ENCODE measurements around the gene SIGLEC14. TPM values are rescaled to one million over a fixed set of nuclear protein-coding genes. Genes with fewer than 3 reads are reported as not detected.

The SIGLEC14 gene
- polyA plus RNA-seq, 1 of the 3 experiments (the other 2 are of a cell fraction) = 0.03 TPM

DNA sequence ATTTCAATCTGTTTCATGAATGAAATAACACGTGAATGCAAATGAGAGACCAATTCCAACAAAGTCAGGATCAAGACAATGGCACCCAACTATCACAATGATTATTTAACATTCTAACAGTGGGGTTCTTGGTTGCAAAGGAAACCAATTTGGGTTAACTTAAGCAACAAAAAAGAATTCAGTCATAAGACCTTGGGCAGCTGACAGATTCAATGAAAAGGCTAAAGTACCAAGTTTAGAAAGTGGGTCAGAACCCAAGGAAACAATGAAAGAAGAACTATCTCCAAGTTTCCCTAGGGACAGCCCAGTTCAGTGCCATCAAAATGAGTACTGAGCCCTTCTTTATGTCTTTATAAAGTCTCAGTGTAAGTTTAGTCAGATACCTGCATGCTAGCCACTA lies 17.5 kb upstream of the SIGLEC14 start:
- Histone ChIP-seq H3K79me2 (ENCODE audit: insufficient read depth) (no peaks in the 10 kb centered on the region), H3F3A (replicated peaks; ENCODE audit: insufficient read depth) (peaks cover under 1% of the 10 kb centered on the region), H3K9ac (no peak overlapping the region), H3K4me2 (no peak overlapping the region), H3K27ac (ENCODE audit: low read depth in 2 of 2, low read length in 1 of 2) (no peak overlapping the region), H3K4me3 (ENCODE audit: low read depth in 2 of 2, low read length in 1 of 2) (no peak overlapping the region), H2AFZ (ENCODE audit: low read depth) (no peak overlapping the region), H3K9me2 (no peaks in the 10 kb centered on the region), H3K4me1 (ENCODE audit: control insufficient read depth in 1 of 2, insufficient read depth in 2 of 2, low read depth in 1 of 2, low read length in 1 of 2) (no peaks in the 10 kb centered on the region), H3K9me3 (no peaks in the 10 kb centered on the region), H3K27me3 (ENCODE audit: insufficient read depth) (peaks cover 12% of the 10 kb centered on the region; the same call in 1 of the 2 replicates), H4K20me1 (ENCODE audit: insufficient read depth) (no peaks in the 10 kb centered on the region), H3K36me3 (replicated peaks in 1 of 2; ENCODE audit: control insufficient read depth in 1 of 2, insufficient read depth in 2 of 2, low read length in 1 of 2) (no peaks in the 10 kb centered on the region)
- ChIA-PET CTCF (interaction anchor here (1.2 to 2.1 kb wide), 2 partner anchors 18 to 191 kb away, joined by 3 to 9 read pairs; no protein-coding TSS in a partner anchor), POLR2A (no interaction called here)
- no peak for DNase-seq
- no peak for TF ChIP-seq RFX5 (IDR thresholded peaks at IDR 0.05; ENCODE audit: low read length)
- TF ChIP-seq EZH2phosphoT487 (IDR thresholded peaks at IDR 0.05; ENCODE audit: borderline replicate concordance, low read depth) = no peak
- TF ChIP-seq TCF12 (IDR thresholded peaks at IDR 0.05) = no peak
- no peak for TF ChIP-seq SIN3A (IDR thresholded peaks at IDR 0.05; ENCODE audit: borderline replicate concordance, low read depth, low read length)
- no peak for TF ChIP-seq JUND (IDR thresholded peaks at IDR 0.05)
- no peak for TF ChIP-seq GATA2 (CRISPR knock-in tag; IDR thresholded peaks at IDR 0.05)
- WGBS (ENCODE audit: low lambda C conversion rate) = 9% methylated on average over 1 of the region's 1 CpG

DNA sequence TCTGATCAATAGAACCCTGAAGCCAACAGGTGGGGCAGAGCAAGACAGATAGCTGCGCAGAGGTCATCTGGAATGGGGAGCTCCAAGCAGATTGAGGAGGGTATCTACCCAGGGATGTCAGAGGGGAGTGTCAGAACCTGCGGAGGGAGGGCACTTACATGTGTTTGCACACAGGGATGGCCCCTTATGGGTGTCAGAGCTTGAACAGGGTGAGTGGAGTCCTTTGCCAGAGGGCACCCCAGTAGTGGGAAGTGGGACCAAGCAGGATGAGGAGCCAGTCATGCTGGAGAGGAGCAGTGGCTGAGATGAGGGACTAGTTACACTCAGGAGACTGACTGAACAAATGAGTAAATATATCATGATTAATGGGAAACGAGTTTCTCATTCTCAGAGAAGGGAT lies 17.0 kb upstream of the SIGLEC14 start:
- Histone ChIP-seq H2AFZ (ENCODE audit: low read depth) (no peak overlapping the region), H3K9me3 (no peaks in the 10 kb centered on the region), H3F3A (replicated peaks; ENCODE audit: insufficient read depth) (no peaks in the 10 kb centered on the region), H3K9me2 (no peaks in the 10 kb centered on the region), H4K20me1 (ENCODE audit: insufficient read depth) (no peaks in the 10 kb centered on the region), H3K79me2 (ENCODE audit: insufficient read depth) (no peaks in the 10 kb centered on the region), H3K27me3 (ENCODE audit: insufficient read depth) (peaks cover 12% of the 10 kb centered on the region; the same call in 1 of the 2 replicates), H3K4me2 (no peak overlapping the region), H3K36me3 (replicated peaks in 1 of 2; ENCODE audit: control insufficient read depth in 1 of 2, insufficient read depth in 2 of 2, low read length in 1 of 2) (no peaks in the 10 kb centered on the region), H3K4me1 (ENCODE audit: control insufficient read depth in 1 of 2, insufficient read depth in 2 of 2, low read depth in 1 of 2, low read length in 1 of 2) (no peaks in the 10 kb centered on the region), H3K27ac (ENCODE audit: low read depth in 2 of 2, low read length in 1 of 2) (no peak overlapping the region), H3K9ac (no peak overlapping the region), H3K4me3 (ENCODE audit: low read depth in 2 of 2, low read length in 1 of 2) (no peak overlapping the region)
- ChIA-PET POLR2A (no interaction called here), CTCF (interaction anchor here (1.2 to 2.1 kb wide), 2 partner anchors 18 to 191 kb away, joined by 3 to 9 read pairs; no protein-coding TSS in a partner anchor)
- WGBS (ENCODE audit: low lambda C conversion rate) = 17% methylated on average over 3 of the region's 3 CpGs
- TF ChIP-seq, protein P1, sequence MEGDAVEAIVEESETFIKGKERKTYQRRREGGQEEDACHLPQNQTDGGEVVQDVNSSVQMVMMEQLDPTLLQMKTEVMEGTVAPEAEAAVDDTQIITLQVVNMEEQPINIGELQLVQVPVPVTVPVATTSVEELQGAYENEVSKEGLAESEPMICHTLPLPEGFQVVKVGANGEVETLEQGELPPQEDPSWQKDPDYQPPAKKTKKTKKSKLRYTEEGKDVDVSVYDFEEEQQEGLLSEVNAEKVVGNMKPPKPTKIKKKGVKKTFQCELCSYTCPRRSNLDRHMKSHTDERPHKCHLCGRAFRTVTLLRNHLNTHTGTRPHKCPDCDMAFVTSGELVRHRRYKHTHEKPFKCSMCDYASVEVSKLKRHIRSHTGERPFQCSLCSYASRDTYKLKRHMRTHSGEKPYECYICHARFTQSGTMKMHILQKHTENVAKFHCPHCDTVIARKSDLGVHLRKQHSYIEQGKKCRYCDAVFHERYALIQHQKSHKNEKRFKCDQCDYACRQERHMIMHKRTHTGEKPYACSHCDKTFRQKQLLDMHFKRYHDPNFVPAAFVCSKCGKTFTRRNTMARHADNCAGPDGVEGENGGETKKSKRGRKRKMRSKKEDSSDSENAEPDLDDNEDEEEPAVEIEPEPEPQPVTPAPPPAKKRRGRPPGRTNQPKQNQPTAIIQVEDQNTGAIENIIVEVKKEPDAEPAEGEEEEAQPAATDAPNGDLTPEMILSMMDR (IDR thresholded peaks at IDR 0.05) = no peak
- TF ChIP-seq FOXM1 (IDR thresholded peaks at IDR 0.05; ENCODE audit: low read depth) (no peak), SIN3A (IDR thresholded peaks at IDR 0.05; ENCODE audit: borderline replicate concordance, low read depth, low read length) (no peak), SMC3 (IDR thresholded peaks at IDR 0.05; ENCODE audit: low read depth, low read length) (no peak), MEF2A (IDR thresholded peaks at IDR 0.05; ENCODE audit: borderline replicate concordance, low read depth) (no peak), FOSL2 (IDR thresholded peaks at IDR 0.05; ENCODE audit: borderline replicate concordance, low read depth) (no peak), RCOR1 (IDR thresholded peaks at IDR 0.05; ENCODE audit: low read length) (no peak), NFIC (IDR thresholded peaks at IDR 0.05; ENCODE audit: borderline replicate concordance) (no peak), RAD21 (IDR thresholded peaks at IDR 0.05; ENCODE audit: low read length) (no peak), POLR2AphosphoS5 (IDR thresholded peaks at IDR 0.05; ENCODE audit: low read depth, low read length) (no peak), GATA2 (CRISPR knock-in tag; IDR thresholded peaks at IDR 0.05) (no peak), GABPA (IDR thresholded peaks at IDR 0.05; ENCODE audit: low read depth) (no peak)
- TF ChIP-seq, protein P2, sequence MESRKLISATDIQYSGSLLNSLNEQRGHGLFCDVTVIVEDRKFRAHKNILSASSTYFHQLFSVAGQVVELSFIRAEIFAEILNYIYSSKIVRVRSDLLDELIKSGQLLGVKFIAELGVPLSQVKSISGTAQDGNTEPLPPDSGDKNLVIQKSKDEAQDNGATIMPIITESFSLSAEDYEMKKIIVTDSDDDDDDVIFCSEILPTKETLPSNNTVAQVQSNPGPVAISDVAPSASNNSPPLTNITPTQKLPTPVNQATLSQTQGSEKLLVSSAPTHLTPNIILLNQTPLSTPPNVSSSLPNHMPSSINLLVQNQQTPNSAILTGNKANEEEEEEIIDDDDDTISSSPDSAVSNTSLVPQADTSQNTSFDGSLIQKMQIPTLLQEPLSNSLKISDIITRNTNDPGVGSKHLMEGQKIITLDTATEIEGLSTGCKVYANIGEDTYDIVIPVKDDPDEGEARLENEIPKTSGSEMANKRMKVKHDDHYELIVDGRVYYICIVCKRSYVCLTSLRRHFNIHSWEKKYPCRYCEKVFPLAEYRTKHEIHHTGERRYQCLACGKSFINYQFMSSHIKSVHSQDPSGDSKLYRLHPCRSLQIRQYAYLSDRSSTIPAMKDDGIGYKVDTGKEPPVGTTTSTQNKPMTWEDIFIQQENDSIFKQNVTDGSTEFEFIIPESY (IDR thresholded peaks at IDR 0.05; ENCODE audit: borderline replicate concordance, low read depth) = no peak
- TF ChIP-seq, protein P3, sequence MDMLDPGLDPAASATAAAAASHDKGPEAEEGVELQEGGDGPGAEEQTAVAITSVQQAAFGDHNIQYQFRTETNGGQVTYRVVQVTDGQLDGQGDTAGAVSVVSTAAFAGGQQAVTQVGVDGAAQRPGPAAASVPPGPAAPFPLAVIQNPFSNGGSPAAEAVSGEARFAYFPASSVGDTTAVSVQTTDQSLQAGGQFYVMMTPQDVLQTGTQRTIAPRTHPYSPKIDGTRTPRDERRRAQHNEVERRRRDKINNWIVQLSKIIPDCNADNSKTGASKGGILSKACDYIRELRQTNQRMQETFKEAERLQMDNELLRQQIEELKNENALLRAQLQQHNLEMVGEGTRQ (IDR thresholded peaks at IDR 0.05; ENCODE audit: borderline replicate concordance, low read depth, low read length) = no peak
- DNase-seq = no peak

Data from SK-N-SH (cell line).